ENCODE data around the gene CYP26A1.

CYP26A1 gene

GRCh38 chr10:93073539-93074146 lies at the start of gene CYP26A1:
Gene CYP26A1 (plus strand): TSS chr10:93073893. CDS start chr10:93073935, 42 bp downstream.
- H3K4me2 ChIP-seq (ENCODE audit: insufficient read depth, low read length) = no peak within 1 kb of the TSS
- H2AFZ ChIP-seq (ENCODE audit: low read depth, low read length) = no peak within 1 kb of the TSS
- DNase-seq (no peak), ATAC-seq (ENCODE audit: insufficient read depth, low read depth) (no peak)
- H3K4me1 ChIP-seq (ENCODE audit: insufficient read depth, low read length) = no peaks in the 10 kb centered on the region
- no peaks in the 10 kb centered on the region for H3K9me3 ChIP-seq (ENCODE audit: insufficient read depth, low read length, severe bottlenecking)
- peaks cover 8% of the 10 kb centered on the region for H3K27me3 ChIP-seq (ENCODE audit: insufficient read depth, low read length, poor library complexity)
- H3K4me3 ChIP-seq (ENCODE audit: low read depth in 1 of 2, low read length in 2 of 2) = no peak within 1 kb of the TSS
- H3K36me3 ChIP-seq (ENCODE audit: insufficient read depth, low read length) = no peaks in the 10 kb centered on the region
- H3K9ac ChIP-seq (ENCODE audit: low read depth, low read length) = no peak within 1 kb of the TSS
- TF ChIP-seq EZH2 (IDR thresholded peaks at IDR 0.05; ENCODE audit: borderline replicate concordance, low read depth, low read length, severe bottlenecking) (no peak), CTCF (IDR thresholded peaks at IDR 0.05; ENCODE audit: borderline replicate concordance, extremely low read depth, low read length, poor library complexity, severe bottlenecking) (no peak)
- no peaks in the 10 kb centered on the region for H3K79me2 ChIP-seq (ENCODE audit: insufficient read depth, low read length)
- 0 out of 2 replicates have a peak, but pooled peaks cover 3% of the 10 kb centered on the region for H4K20me1 ChIP-seq (ENCODE audit: insufficient read depth, low read length)
- H3K27ac ChIP-seq (ENCODE audit: low read length) = no peak within 1 kb of the TSS

- TF ChIP-seq EZH2 (IDR thresholded peaks at IDR 0.05; ENCODE audit: borderline replicate concordance, low read depth, low read length, severe bottlenecking) = no peak
- TF ChIP-seq CTCF (IDR thresholded peaks at IDR 0.05; ENCODE audit: borderline replicate concordance, extremely low read depth, low read length, poor library complexity, severe bottlenecking) = no peak
- Histone ChIP-seq H2AFZ (ENCODE audit: low read depth, low read length) (no peak overlapping the region), H3K9me3 (ENCODE audit: insufficient read depth, low read length, severe bottlenecking) (peaks cover 3% of the 10 kb centered on the region), H3K27ac (ENCODE audit: low read length) (no peak overlapping the region), H3K4me2 (ENCODE audit: insufficient read depth, low read length) (no peak overlapping the region), H3K4me3 (ENCODE audit: low read depth in 1 of 2, low read length in 2 of 2) (no peak overlapping the region), H3K36me3 (ENCODE audit: insufficient read depth, low read length) (peaks cover 8% of the 10 kb centered on the region; the same call in 1 of the 2 replicates), H4K20me1 (ENCODE audit: insufficient read depth, low read length) (no peaks in the 10 kb centered on the region), H3K4me1 (ENCODE audit: insufficient read depth, low read length) (no peaks in the 10 kb centered on the region), H3K9ac (ENCODE audit: low read depth, low read length) (no peak overlapping the region), H3K79me2 (ENCODE audit: insufficient read depth, low read length) (no peaks in the 10 kb centered on the region), H3K27me3 (ENCODE audit: insufficient read depth, low read length, poor library complexity) (no peaks in the 10 kb centered on the region)
- ATAC-seq (ENCODE audit: insufficient read depth, low read depth) (no peak), DNase-seq (no peak)
These were observed 47.6 kb upstream of the CYP26A1 start for GRCh38 chr10:93026072-93026471.

- no peaks in the 10 kb centered on the region for H3K27me3 ChIP-seq (ENCODE audit: insufficient read depth, low read length, poor library complexity)
- no peak for DNase-seq
- no peak overlapping the region for H2AFZ ChIP-seq (ENCODE audit: low read depth, low read length)
- no peaks in the 10 kb centered on the region for H3K4me1 ChIP-seq (ENCODE audit: insufficient read depth, low read length)
- peaks cover 3% of the 10 kb centered on the region for H3K9me3 ChIP-seq (ENCODE audit: insufficient read depth, low read length, severe bottlenecking)
- no peak overlapping the region for H3K4me2 ChIP-seq (ENCODE audit: insufficient read depth, low read length)
- H3K4me3 ChIP-seq (ENCODE audit: low read depth in 1 of 2, low read length in 2 of 2) = no peak overlapping the region
- no peak overlapping the region for H3K9ac ChIP-seq (ENCODE audit: low read depth, low read length)
- ATAC-seq (ENCODE audit: insufficient read depth, low read depth) = no peak
- no peaks in the 10 kb centered on the region for H3K79me2 ChIP-seq (ENCODE audit: insufficient read depth, low read length)
- no peaks in the 10 kb centered on the region for H4K20me1 ChIP-seq (ENCODE audit: insufficient read depth, low read length)
- TF ChIP-seq EZH2 (IDR thresholded peaks at IDR 0.05; ENCODE audit: borderline replicate concordance, low read depth, low read length, severe bottlenecking) (no peak), CTCF (IDR thresholded peaks at IDR 0.05; ENCODE audit: borderline replicate concordance, extremely low read depth, low read length, poor library complexity, severe bottlenecking) (no peak)
- peaks cover 8% of the 10 kb centered on the region; the same call in 1 of the 2 replicates for H3K36me3 ChIP-seq (ENCODE audit: insufficient read depth, low read length)
- no peak overlapping the region for H3K27ac ChIP-seq (ENCODE audit: low read length)
These were observed 46.2 kb upstream of the CYP26A1 start for GRCh38 chr10:93027508-93027907.
